Stimulated activated CD4-positive, alpha-beta T cell treated with anti-CD3 and anti-CD28 coated beads, Interleukin-15, amount 100 ng/mL, for 48 hours (primary cell): ENCODE data around the gene ATXN1.

Experiments used
- DNase-seq, 2 donors: peaks; one replicate each; pipeline ENCODE4 v3.0.0-alpha.2; 2020; ENCODE audit warnings: low read depth in 2 of 2

ATXN1 gene

DNA sequence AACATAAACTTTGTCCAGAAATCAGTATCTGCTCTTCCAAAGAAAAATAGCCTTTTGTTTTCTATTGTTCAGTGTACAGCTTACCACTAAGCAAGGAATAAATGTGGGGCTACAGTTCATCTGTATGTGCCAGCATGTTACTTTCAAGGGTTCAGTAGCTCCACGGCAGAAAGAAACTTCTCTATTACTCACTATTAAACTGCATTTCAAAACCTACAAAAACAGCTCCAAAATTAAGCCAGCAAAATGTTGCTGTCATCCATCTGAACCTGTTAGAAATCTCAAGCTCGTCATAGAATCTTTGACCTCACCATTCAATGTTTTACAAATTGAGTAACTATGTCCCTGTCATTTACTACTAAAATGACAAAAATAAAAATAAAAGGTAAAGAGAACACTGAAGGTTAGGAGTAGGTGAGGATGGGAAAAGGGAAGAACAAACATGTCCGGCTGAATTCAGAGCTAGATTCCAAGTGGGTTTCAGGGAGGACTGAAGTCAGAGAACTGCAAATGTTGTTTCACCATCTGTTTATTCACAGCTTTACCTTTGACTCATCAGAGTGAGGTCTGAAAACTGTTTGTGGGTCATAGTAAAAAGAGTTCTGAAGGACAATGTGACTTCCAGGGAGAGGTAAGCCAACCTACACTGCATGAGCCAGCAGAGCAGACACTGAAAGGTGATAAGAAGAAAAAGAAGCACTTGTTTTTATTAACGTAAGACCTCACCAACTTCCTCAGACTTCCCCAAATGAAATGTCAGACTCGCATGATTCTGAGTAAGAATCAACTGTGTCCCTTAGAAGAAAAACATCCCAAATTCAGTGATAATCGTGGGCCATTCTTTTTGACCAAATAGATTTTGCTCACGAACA lies 62.0 kb downstream of the ATXN1 start:
- DNase-seq = no peak

DNA sequence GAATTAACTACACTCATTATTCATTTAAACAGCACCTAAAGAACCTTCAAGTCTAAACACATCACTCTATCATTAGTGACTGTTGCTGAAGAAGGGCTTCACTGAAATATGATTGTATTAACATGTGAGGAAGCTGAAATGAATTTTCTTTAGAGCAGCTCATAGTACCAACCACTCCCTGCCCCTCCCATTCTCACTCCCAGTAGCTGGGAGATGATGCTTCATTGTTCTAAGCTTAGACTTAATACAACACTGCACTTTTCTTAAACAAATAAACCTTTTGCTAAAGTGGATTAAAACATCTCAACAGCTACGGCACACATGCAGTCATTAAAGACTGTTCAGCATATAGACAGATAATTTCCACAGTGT lies 63.1 kb downstream of the ATXN1 start:
- no peak for DNase-seq

DNA sequence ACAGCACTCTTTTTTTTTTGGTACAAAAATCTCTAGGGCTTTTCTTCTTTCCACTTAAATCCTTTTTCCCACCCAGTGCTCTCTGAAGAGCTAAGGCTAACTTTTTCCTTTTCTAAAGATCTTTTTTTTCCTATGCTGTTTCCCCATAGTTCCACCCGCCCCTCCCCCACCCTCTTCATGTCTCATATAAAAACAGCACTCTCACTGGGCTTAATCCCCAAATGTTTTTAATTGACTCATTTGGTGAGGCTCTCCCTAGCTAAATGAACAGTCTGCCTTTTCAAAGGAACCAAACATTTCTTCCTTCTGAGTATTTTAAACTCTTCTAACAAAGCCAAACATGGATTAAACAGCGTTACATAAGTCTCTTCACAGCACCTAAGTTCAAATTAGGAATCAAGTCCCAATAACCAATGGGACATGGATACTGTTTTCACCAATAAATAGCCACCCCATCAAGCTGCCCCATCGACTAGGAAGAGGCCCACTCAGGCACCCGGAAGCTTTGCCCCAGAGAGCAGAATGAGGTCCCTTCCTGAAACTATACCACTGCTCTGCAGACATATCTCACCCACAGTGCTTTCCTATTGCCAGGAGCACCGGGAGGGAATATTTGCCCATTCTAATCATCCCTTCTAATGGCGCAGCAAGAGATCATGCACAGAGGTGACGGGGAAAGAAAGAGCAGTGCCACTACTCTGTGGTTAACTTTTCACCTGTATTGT lies 63.7 kb downstream of the ATXN1 start:
- no peak for DNase-seq

DNA sequence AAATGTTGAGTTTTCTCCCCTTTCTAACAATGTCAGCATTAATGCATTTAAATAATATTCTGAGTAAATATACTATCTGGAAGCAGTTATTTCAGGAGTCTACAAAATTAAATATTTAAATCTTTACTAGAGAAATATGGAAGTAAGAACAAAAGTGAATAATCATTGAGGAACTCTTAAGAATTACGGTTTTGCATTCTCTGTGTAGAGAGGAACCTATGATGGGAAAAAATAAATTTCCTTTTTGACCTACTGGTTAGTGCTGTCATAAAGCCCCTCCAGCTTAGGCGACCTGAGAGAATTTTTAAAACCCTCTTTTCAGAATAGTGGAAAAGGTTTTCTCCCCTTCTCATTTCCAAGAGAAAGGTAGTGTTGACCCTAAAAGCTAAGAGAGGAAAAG lies 64.8 kb downstream of the ATXN1 start:
- DNase-seq = no peak

DNA sequence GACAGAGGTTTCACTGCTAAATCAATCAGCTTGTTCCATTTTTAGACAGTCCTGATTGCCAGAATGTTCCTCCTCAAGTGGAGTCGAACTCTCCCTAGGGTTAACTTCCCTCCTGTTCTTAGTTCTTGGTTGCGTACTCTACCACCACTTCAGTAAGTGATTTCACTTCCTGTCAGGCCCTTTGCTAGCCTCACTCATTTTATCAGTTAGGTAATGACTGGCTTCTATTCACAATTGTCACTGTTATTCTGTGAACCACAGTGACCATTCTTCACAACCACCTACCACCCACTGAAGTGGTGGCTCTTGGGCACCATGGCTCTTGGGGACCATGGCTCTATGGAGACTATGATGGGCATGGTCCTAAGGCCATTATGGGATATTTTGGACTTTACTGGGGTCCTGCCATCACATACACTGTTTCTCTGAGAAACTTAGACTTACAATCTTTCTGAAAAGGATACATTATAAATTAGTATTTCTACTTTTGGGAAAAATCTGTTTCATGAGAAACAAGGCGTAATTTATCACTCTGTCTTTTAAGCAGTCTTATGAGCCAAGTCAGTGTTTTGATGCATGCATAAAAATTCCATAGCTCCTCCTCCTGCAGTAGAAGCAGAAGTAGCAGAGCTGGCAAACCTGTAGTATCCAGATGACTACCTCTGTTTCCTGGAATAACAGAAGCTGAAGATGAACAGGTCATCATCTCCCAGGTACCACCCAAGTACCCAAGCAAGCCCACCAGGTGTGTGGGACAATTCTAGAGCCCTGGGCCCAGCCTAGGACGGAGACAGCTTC lies 66.3 kb downstream of the ATXN1 start:
- no peak for DNase-seq

DNA sequence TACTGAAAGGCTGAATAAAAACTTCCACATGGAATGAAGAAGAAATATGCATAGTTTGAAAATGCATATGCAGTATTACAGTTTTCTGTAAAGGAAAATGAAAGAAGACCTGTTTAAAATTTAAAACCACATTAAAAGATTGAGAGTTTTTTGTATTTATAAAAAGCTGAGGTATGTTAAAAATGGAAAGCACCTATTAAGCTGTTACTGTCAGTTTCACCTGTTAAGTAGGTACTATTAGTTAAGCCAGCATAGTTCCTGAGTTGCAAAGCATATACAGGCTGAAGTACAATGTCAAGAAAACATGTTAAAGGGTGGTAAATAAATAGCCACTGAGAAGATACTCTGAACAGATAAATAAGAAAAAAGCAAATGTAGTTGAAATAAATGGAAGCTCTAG lies 69.9 kb downstream of the ATXN1 start:
- DNase-seq = no peak

DNA sequence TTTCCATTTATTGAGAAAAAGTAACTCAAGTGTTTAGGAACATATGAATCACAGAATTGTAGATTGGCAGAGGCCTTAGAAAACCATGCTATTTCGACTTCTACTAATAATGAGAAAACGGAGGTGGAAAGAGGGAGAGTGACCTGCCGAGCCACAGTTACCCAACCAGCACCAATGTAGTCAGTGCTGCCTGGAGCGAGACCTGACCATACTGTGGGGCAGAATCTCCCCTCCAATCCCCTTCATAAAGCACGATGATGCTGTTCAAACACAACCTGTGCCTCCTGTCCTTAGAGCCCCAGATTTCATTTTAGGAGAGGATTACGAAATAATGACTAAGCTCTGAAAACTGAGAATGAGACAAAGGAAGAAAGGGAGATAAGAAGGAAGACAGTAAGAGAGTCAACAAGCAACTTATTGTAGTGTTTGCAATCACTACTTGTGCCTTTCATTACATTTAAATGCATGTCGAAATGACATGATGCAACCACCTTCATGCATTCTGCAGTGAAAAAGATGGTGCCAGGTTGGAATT lies 70.6 kb downstream of the ATXN1 start:
- DNase-seq = peak in 1 of 2 donors; percentile 51

DNA sequence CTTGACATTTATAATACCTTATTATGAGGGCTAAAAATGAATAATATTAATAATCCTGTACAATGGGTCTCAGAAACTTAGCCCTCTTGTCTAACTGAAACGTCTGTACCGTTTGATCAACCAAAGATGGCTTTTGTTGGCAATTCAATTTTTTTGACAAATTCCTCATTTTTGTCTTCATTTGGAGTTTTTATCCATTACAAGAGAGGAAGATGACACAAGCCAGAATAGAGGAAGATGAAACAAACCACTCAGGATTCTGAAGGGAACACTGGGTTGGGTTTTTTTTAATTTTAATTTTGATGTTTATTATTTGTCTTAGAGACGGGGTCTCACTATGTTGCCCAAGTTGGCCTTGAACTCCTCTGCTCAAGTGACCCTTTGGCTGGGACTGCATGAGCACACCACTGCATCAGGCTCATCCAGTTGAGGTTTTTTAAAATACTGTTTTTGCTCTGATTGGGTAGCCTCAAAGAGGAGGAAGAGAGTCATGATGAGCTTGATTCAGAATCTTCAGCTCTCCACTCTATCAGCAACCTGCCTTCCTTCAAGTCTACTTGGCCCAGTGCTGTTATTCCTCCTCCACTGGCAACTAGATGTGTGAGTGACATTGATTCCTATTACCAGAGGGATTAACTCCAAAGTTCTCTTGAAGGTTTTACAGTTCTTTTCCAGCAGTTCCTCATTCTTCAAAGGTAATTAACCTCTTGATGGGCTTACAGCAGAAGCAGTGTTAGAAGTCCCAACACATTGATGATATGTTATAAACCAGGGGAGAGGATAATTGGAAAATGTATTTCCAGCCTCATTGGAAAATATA lies 71.3 kb downstream of the ATXN1 start:
- no peak for DNase-seq

DNA sequence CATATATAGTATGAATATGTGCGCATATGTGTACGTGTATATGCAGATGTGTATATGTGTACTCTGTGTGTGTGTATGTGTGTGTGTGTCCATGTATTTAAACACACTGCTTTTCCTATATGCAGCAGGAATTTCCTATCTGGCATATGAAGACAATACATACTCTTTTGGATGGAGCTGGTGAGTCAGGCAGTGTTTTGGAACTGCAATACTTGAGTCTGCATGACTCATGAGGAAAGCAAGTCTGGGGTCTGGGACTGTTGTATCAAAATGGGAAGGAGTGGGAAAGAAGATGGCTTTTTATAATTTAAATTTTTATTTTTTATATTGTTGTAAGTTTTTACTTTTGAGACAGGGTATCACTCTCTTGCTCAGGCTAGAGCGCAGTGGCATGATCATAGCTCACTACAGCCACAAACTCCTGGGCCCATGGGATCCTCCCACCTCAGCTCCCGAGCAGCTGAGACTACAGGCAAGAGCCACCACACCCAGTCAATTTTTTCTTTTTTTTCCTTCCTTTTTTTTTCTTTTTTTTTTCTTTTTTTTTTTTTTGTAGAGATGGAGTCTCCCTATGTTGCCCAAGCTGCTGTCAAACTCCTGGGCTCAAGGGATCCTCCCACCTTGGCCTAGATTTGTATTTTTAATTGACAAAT lies 72.2 kb downstream of the ATXN1 start:
- DNase-seq = no peak

DNA sequence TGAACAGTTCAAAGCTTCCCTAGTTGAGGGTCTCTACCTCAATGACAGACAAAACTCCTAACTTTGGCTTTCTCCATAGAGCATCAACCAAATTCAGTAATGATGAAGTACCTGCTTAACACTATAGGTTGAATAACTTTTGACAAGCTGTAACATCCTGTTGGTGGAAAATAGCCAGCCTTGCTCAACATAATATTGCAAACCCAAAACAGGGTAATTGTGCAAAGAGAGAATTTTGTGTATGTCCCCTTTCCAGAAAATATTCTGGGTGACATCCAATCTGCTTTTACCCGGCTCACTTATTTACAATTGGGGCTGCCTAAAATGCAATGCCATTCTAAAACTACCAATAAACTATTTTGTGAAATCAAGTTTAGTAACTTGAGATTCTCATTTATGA lies 72.8 kb downstream of the ATXN1 start:
- no peak for DNase-seq

DNA sequence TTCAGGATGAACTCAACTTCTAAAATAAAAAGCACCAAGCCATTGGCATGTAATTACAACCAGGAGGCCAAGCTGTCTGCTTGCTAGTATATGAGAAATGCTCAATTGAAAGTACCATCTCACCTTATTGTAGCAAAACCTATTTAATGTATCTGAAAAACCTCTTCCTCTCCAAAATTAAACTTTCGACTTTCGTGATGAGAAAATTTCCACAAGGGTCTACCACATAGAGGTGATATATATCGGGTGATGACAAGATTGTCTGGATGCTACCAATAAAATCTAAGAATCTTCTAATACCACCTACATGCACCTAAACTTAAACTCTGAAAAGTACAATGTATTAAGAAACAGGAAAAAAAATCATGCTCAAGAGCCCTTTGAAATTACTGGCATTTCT lies 74.2 kb downstream of the ATXN1 start:
- DNase-seq = no peak

DNA sequence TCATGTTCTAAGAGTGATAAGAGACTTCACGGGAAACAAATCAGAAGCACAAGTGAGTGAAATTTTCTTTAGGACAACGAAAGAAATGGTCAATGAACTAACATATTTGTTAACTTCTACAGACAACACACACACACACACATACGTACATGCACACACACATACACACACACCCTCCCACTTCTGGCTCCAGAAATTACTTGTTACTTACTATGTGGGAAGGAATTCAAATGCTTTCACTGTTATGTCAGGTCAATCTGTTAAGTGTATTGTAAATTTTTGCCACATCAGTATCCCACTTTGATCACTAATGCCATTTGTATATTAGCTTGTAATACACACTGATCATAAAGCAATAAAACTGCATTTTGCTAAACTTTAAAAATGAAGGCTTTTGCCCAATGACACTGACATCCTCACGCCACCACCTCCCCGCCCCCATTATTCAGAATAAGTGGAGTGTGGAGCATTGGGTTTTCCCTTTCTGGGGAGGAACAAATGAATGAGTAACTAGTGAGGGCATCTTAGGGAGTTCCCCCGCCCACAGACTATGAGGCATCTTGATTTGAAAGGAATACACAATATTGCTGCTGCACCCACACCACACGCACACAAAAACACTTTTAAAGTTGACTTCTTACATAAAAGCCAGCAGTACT lies 76.2 kb downstream of the ATXN1 start:
- peak; percentile 83 to 88 for DNase-seq

DNA sequence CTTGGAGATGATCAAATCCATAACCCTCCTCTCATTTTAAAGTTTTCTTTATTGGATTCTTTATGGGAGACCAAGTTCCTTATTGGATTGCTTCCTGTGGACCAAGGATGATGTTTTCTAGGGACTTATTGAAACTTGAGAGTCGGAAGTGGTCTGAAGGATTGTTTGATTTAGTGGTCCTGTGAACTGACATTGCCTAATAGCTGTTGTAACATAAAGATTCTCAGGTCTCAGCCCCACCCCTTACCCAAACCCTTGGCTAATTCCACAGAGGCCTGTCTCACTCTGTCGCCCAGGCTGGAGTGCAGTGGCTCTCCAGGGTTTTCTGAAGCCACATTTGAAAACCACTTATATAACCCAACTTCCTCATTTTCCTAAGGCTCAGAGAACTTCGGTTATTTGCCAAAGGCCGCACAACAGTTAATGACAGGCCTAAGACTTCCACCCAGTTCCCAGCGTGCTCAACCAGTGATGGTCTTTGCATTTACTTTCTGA lies 77.0 kb downstream of the ATXN1 start:
- no peak for DNase-seq

DNA sequence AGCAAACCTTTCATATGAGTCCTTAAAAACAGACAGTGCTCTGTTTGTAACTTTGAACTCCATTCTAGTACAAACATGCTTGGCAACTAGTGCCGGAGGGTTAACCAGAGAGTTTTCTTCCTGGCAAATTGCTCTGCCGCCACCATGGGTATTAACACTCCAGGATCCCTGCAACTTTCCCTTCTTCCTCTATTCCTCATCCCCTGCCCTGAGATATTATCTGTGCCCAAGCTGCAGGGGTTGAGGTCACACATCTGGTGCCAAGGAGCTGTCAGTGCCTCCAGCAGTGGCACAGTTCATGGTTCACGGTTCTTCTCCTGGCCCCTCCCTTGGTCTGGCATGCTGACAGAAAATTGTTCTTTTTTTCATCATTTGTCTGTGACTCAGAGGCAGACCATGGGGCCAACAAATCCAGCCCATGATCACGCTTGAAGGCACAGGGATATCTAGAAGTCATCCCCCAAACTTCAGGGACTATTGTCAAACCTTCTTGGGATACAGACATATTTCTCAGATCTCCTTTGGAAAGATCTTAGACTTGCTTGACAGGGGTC lies 77.5 kb downstream of the ATXN1 start:
- no peak for DNase-seq

DNA sequence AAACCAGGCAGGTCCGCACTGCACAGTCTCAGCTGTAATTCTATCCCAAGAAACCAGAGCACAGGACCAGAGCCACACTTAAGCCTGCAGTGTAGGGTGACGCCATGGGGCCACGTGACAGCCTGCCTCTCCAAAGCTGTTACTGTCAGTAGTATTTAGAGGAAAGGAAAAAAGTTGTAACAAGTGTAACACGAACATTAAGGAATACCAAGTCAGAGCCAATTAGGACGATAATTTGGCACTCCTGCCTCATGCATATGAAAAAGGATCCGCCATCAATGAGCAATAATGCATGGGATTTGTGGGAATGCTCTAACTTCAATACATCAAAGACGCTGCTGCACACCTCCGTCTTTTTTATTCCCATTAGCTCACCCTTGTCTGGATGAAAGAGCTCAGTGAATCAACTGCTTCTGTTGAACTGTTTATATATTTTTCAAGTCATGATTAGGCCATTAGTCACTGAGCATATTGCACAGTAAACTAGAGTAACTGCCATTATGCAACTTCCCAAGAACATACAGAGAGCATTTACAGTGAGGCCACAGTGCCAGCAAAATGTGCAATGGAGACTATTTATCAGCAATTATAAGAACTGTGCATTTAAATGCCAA lies 79.9 kb downstream of the ATXN1 start:
- no peak for DNase-seq

DNA sequence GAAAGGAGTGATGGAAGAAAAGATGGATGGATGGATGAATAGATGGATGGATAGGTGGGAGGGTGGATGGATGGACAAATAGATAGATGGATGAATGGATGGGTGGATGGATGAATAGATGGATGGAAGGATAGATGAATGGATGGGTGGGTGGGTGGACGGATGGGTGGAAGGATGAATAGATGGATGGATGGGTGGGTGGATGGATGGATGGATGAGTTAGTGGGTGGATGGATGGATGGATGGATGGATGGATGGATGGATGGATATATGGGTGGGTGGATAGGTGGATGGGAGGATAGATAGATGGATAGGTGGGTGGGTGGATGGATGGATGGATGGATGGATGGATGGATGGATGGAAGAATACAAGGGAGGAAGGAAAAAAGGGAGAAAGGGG lies 82.2 kb downstream of the ATXN1 start:
- no peak for DNase-seq

DNA sequence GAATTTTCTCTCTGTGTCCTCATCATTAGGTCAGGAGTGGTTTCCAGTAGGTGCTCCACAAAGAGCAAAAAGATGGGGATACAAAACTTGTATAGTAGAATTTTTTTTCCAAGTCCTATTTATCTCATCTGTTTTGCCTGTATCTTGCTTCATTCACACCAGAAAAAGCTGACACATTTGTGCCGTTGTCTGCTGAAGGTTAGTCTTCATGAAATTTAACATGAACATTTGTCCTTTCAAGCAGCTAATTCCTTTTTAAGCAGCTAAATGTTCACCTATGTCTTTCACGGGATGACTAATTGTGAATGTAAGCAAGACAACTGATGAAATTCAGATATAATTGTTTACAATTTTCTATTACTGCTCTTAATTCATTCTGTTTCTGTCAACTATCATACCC lies 83.8 kb downstream of the ATXN1 start:
- no peak for DNase-seq

DNA sequence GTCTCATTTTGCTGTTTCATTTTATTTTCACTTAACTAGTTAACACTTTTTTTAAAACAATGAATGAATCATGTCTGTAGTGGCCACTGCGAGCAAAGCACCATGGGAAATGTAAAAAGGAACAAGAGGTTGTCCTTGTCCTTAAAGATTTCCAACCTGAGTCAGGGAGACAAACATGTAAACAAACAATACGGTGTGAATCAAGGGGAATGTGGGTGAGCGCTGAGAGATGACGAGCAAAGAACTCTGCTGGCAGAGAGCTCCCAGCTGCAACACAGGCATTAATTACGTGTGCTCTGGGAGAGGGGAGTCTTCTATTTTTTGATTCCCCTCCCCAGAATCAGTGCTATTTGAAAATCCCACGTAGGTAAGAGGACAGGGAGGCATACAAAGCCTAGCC lies 84.3 kb downstream of the ATXN1 start:
- no peak for DNase-seq

DNA sequence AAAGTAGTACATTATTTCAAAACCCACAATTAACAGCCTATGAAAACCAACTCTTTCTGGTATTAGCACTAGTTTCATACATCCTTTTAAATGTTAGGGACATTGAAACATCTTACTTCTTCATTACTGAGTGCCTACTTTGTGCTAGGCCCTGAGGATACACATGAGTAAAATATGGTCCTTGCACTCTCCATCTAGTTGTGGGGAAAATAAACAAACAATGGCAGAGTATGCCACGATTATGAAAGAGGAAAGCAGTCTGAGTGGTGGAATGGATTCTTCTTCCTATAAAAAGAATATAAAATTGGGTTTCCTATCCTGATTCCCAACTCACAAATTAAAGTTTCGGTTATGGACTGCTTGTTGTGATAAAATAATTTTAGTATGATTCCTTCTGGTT lies 84.9 kb downstream of the ATXN1 start:
- DNase-seq = no peak
